B cell (primary cell): Measurements from ENCODE around the gene INPP1. TPM values are rescaled to one million over a fixed set of nuclear protein-coding genes. Genes with fewer than 3 reads are reported as not detected.

ENCODE experiments used
- ATAC-seq: fragments of 200-7000 bp; cut with Tn5 transposase; one replicate; pipeline ENCODE4 v1.10.0; 2021; ENCODE audit warnings: low read depth, mild to moderate bottlenecking, moderate number of reproducible peaks, moderate library complexity
- CTCF ChIA-PET: fragments of 350-600 bp; sonication (Branson Sonifier 250); formaldehyde crosslinking; loops from one replicate; lab custom pipeline; 2021; ENCODE audit warnings: antibody characterized with exemption, inconsistent platforms; lab: Charles Lee
- POLR2A ChIA-PET: fragments of 350-600 bp; sonication (Branson Sonifier 250); formaldehyde crosslinking; loops from one replicate; lab custom pipeline; 2021; ENCODE audit warnings: antibody characterized with exemption; lab: Charles Lee
- DNase-seq: peaks from one replicate; pipeline ENCODE4 v3.0.0; 2013
- H2AFZ ChIP-seq: 2 replicates; pipeline ENCODE4 v1.6.1; 2012; ENCODE audit warnings: mild to moderate bottlenecking, low read depth, low read length; ENCODE audit not compliant: insufficient read depth, poor library complexity, severe bottlenecking
- H3K27ac ChIP-seq, 2 donors: 1 replicate in 1 of 2; 2 replicates in 1 of 2; pipeline ENCODE4 v1.5.1; 2012 to 2013; ENCODE audit warnings: low read length in 2 of 2, mild to moderate bottlenecking in 2 of 2, moderate library complexity in 1 of 2
- H3K27me3 ChIP-seq, 4 experiments: fragments of 200-600 bp in 1 of 4; sonication (generic) in 1 of 4; replicated peaks in 1 of 4; 1 replicate in 2 of 4; 2 replicates in 2 of 4; pipeline versions ENCODE4 v1.6.1 to v1.7.0; 2013 to 2016; ENCODE audit warnings: low read length in 3 of 4, mild to moderate bottlenecking in 2 of 4, mixed read lengths in 1 of 4, moderate library complexity in 1 of 4; ENCODE audit not compliant: insufficient read depth in 4 of 4, control insufficient read depth in 3 of 4; ENCODE audit errors: control extremely low read depth in 1 of 4
- H3K36me3 ChIP-seq, 2 experiments: replicated peaks in 1 of 2; 1 replicate in 1 of 2; 2 replicates in 1 of 2; pipeline versions ENCODE4 v1.6.1 to v1.7.1; 2013; ENCODE audit warnings: low read length in 1 of 2; ENCODE audit not compliant: insufficient read depth in 2 of 2, control insufficient read depth in 1 of 2; ENCODE audit errors: control extremely low read depth in 1 of 2, extremely low read depth in 1 of 2
- H3K4me1 ChIP-seq, 2 donors: fragments of 200-600 bp in 1 of 2; sonication (generic) in 1 of 2; 1 replicate in 1 of 2; 2 replicates in 1 of 2; pipeline versions ENCODE4 v1.5.1 to v1.6.1; 2013 to 2017; ENCODE audit warnings: low read length in 2 of 2; ENCODE audit not compliant: control insufficient read depth in 2 of 2, insufficient read depth in 2 of 2
- H3K4me2 ChIP-seq: replicated peaks from 2 replicates; pipeline ENCODE3; 2012; ENCODE audit warnings: mild to moderate bottlenecking, low read depth, low read length; ENCODE audit not compliant: poor library complexity, severe bottlenecking
- H3K4me3 ChIP-seq, 5 experiments: fragments of 200-600 bp in 1 of 5; sonication (generic) in 1 of 5; 1 replicate in 3 of 5; 2 replicates in 2 of 5; pipeline versions ENCODE4 v1.5.1 to v1.7.0; 2011 to 2016; ENCODE audit warnings: low read length in 4 of 5, mild to moderate bottlenecking in 4 of 5, low read depth in 2 of 5, control low read depth in 1 of 5, moderate library complexity in 1 of 5; ENCODE audit not compliant: insufficient read depth in 1 of 5; ENCODE audit errors: control extremely low read depth in 1 of 5, extremely low read depth in 1 of 5
- H3K79me2 ChIP-seq: fragments of 200-600 bp; sonication (generic); one replicate; pipeline ENCODE4 v1.6.0; 2016; ENCODE audit warnings: low read length; ENCODE audit not compliant: control insufficient read depth, insufficient read depth
- H3K9ac ChIP-seq: fragments of 200-600 bp; sonication (generic); 2 replicates; pipeline ENCODE4 v1.6.1; 2017; ENCODE audit warnings: mild to moderate bottlenecking, low read length, moderate library complexity
- H3K9me3 ChIP-seq, 3 donors: one replicate each; pipeline versions ENCODE4 v1.6.1 to v1.7.1; 2013; ENCODE audit warnings: low read length in 2 of 3; ENCODE audit not compliant: control insufficient read depth in 2 of 3, insufficient read depth in 1 of 3; ENCODE audit errors: control extremely low read depth in 1 of 3
- H4K20me1 ChIP-seq: 2 replicates; pipeline ENCODE4 v1.6.0; 2012; ENCODE audit warnings: mild to moderate bottlenecking, low read length; ENCODE audit not compliant: insufficient read depth, control insufficient read depth, poor library complexity, severe bottlenecking
- H3K27ac Mint-ChIP-seq: one replicate; pipeline ENCODE4 v1.8.0; 2021; ENCODE audit warnings: mixed read lengths
- H3K27me3 Mint-ChIP-seq: one replicate; pipeline ENCODE4 v1.8.0; 2021; ENCODE audit warnings: mixed read lengths
- H3K4me1 Mint-ChIP-seq: one replicate; pipeline ENCODE4 v1.8.0; 2021; ENCODE audit warnings: mixed read lengths
- H3K4me3 Mint-ChIP-seq: one replicate; pipeline ENCODE4 v1.8.0; 2021; ENCODE audit warnings: mixed read lengths
- H3K9me3 Mint-ChIP-seq: one replicate; pipeline ENCODE4 v1.8.0; 2022; ENCODE audit warnings: mixed read lengths; ENCODE audit not compliant: insufficient read depth
- EZH2 ChIP-seq: IDR thresholded peaks from 2 replicates; pipeline ENCODE4 v1.6.1; 2012; ENCODE audit warnings: borderline replicate concordance, low read depth, mild to moderate bottlenecking, moderate library complexity, low read length; ENCODE audit not compliant: insufficient read depth, poor library complexity, severe bottlenecking
- WGBS: methylation state at CpG from one replicate; pipeline ENCODE4 v1.1.5; 2013; ENCODE audit warnings: missing lambda C conversion rate; ENCODE audit not compliant: insufficient coverage; 5-methylcytosine and 5-hydroxymethylcytosine counted together
- intact Hi-C: fragments of 100-400 bp; cut with micrococcal nuclease; formaldehyde crosslinking; loops from one replicate; pipeline ENCODE4 v1.10.0; 2022
- polyA plus RNA-seq: library from polyadenylated mRNA; depleted of rRNA; stranded (reverse); fragments of >200 nt; gene quantifications from 2 replicates; pipeline ENCODE4 v1.2.3, GENCODE V29; 2012
- total RNA-seq, 2 donors: library from RNA; stranded (reverse); fragments of 120-200 nt in 1 of 2; gene quantifications; 1 replicate in 1 of 2; 2 replicates in 1 of 2; pipeline versions ENCODE4 v1.2.3 to v1.2.4, GENCODE V29; 2013 to 2022
- TF ChIP-seq, protein P1 (sequence below): fragments of 200-600 bp; IDR thresholded peaks from one replicate; pipeline ENCODE4 v1.8.0; 2022; ENCODE audit warnings: antibody characterized with exemption, mild to moderate bottlenecking

INPP1 gene
- total and polyA plus RNA-seq, 2 donors (not counting 1 experiment from before 2014, with no cell fraction given) = 3.1 to 3.7 TPM

DNA sequence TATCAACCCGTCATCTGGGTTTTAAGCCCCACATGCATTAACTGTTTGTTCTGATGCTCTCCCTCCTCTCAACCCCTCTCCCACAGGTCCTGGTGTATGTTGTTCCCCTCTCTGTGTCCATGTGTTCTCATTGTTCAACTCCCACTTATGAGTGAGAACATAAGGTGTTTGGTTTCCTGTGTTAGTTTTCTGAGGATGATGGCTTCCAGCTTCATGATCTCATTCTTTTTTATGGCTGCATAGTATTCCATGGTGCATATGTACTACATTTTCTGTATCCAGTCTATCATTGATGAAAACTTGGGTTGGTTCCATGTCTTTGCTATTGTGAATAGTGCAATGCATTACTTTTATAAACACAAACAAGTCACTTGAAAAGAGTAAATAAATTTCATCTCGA is 7.0 kb upstream of the INPP1 start:
- no peak for ATAC-seq

DNA sequence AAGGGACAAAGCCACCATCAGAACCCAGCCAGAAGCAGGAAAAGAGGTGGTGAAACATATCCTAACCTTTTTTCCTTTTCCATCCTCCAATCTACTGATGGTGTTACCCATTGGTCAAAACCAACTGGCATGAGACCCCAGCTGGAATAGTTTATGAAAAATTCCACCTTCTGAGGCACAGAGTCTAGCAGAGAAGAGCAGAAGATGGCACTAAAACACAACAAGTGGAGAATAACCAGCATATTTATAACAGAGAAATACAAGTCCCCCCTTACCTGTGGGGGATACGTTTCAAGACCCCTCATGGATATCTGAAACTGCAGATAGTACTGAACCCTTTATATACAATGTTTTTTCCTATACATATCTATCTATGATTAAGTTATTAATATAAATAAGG is 4.9 kb upstream of the INPP1 start:
- TF ChIP-seq, protein P1, sequence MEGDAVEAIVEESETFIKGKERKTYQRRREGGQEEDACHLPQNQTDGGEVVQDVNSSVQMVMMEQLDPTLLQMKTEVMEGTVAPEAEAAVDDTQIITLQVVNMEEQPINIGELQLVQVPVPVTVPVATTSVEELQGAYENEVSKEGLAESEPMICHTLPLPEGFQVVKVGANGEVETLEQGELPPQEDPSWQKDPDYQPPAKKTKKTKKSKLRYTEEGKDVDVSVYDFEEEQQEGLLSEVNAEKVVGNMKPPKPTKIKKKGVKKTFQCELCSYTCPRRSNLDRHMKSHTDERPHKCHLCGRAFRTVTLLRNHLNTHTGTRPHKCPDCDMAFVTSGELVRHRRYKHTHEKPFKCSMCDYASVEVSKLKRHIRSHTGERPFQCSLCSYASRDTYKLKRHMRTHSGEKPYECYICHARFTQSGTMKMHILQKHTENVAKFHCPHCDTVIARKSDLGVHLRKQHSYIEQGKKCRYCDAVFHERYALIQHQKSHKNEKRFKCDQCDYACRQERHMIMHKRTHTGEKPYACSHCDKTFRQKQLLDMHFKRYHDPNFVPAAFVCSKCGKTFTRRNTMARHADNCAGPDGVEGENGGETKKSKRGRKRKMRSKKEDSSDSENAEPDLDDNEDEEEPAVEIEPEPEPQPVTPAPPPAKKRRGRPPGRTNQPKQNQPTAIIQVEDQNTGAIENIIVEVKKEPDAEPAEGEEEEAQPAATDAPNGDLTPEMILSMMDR = no peak
- no peak for TF ChIP-seq EZH2
- Mint-ChIP-seq H3K27ac (no peak overlapping the region), H3K4me1 (peaks cover 5% of the 10 kb centered on the region), H3K4me3 (no peak overlapping the region), H3K9me3 (no peaks in the 10 kb centered on the region), H3K27me3 (peaks cover under 1% of the 10 kb centered on the region)
- intact Hi-C loops = no loop called here
- ChIA-PET CTCF (interaction anchor here (0.9 to 1.5 kb wide), 5 partner anchors 10 to 467 kb away, joined by 3 to 4 read pairs (median 3); no protein-coding TSS in a partner anchor), POLR2A (no interaction called here)
- Histone ChIP-seq H3K27me3 (no peaks in the 10 kb centered on the region), H3K9me3 (no peaks in the 10 kb centered on the region), H2AFZ (no peak overlapping the region), H3K4me1 (peaks cover 0 to 3% of the 10 kb centered on the region in 2 donors), H3K27ac (no peak overlapping the region), H3K36me3 (no peaks in the 10 kb centered on the region), H3K79me2 (no peaks in the 10 kb centered on the region), H3K9ac (no peak overlapping the region), H4K20me1 (no peaks in the 10 kb centered on the region), H3K4me2 (no peak overlapping the region), H3K4me3 (no peak overlapping the region)
- ATAC-seq = no peak
- no peak for DNase-seq
- no CpG with 5 or more reads among the region's 1 CpG for WGBS

More for the DNA sequence above, 7.0 kb upstream of the INPP1 start:
- Histone ChIP-seq H3K4me3 (no peak overlapping the region), H3K9me3 (peaks cover 0 to under 1% (median 0%) of the 10 kb centered on the region in 3 donors), H3K27me3 (no peaks in the 10 kb centered on the region), H3K79me2 (no peaks in the 10 kb centered on the region), H3K9ac (no peak overlapping the region), H3K4me2 (no peak overlapping the region), H2AFZ (no peak overlapping the region), H3K36me3 (no peaks in the 10 kb centered on the region), H3K27ac (no peak overlapping the region), H3K4me1 (no peaks in the 10 kb centered on the region), H4K20me1 (no peaks in the 10 kb centered on the region)
- peaks cover 3% of the 10 kb centered on the region for H3K27me3 Mint-ChIP-seq
- no peak for DNase-seq
- H3K4me3 Mint-ChIP-seq = no peak overlapping the region
- no CpG with 5 or more reads among the region's 2 CpGs for WGBS
- H3K4me1 Mint-ChIP-seq = no peaks in the 10 kb centered on the region
- intact Hi-C loops = no loop called here
- no peak overlapping the region for H3K27ac Mint-ChIP-seq
- ChIA-PET POLR2A (no interaction called here), CTCF (no interaction called here)
- no peaks in the 10 kb centered on the region for H3K9me3 Mint-ChIP-seq
- no peak for TF ChIP-seq EZH2
- TF ChIP-seq, protein P1 = no peak
